HCT116 (cell line): ENCODE measurements around the gene POMGNT2. TPM values are rescaled to one million over a fixed set of nuclear protein-coding genes. Genes with fewer than 3 reads are reported as not detected.

Source experiments
- ATAC-seq: fragments of 200-7000 bp; cut with Tn5 transposase; 2 replicates; pipeline ENCODE4 v1.9.1; 2020; ENCODE audit warnings: mild to moderate bottlenecking, moderate library complexity
- BruUV-seq: library from RNA; stranded (reverse); fragments of 400-500 nt; replicated peaks from 2 replicates; lab custom pipeline; 2021; lab: Mats Ljungman, UMichigan
- CTCF ChIA-PET: fragments of 300-600 bp; sonication (Branson Sonifier 250); formaldehyde crosslinking; loops from one replicate; lab custom pipeline; 2021; ENCODE audit warnings: antibody characterized with exemption; lab: Charles Lee
- POLR2A ChIA-PET: fragments of 300-600, 350-600 bp; sonication (Branson Sonifier 250); formaldehyde crosslinking; loops from one replicate; lab custom pipeline; 2021; ENCODE audit warnings: antibody characterized with exemption; lab: Charles Lee
- RAD21 ChIA-PET, 2 experiments: fragments of 300-600 bp; sonication (Branson Sonifier 250); formaldehyde crosslinking; loops; one replicate each; lab custom pipeline; 2023; ENCODE audit warnings: low total read pairs in 2 of 2; ENCODE audit not compliant: uncharacterized antibody in 2 of 2, unreplicated experiment in 2 of 2, low non-redundant PET in 1 of 2; lab: Charles Lee
- DNase-seq: peaks from one replicate; pipeline ENCODE4 v3.0.0-alpha.2; 2010; ENCODE audit warnings: low read depth, low spot score
- H2AFZ ChIP-seq: fragments of 200-600 bp; shearing (Covaris generic), sonication (generic); 2 replicates; pipeline ENCODE4 v1.6.1; 2017; ENCODE audit warnings: low read depth, mixed run types, mixed read lengths, antibody characterized with exemption, low read length; ENCODE audit not compliant: poor library complexity, severe bottlenecking
- H3K27ac ChIP-seq: 2 replicates; pipeline ENCODE4 v1.5.1; 2012; ENCODE audit warnings: low read depth, low read length
- H3K27me3 ChIP-seq: fragments of 200-600 bp; sonication (generic); 2 replicates; pipeline ENCODE4 v1.6.1; 2016; ENCODE audit warnings: mixed run types, low read length, mixed read lengths; ENCODE audit not compliant: insufficient read depth
- H3K36me3 ChIP-seq, 2 experiments: fragments of 200-500 bp in 1 of 2; fragments of 200-600 bp in 1 of 2; sonication (Bioruptor generic) in 1 of 2; sonication (generic) in 1 of 2; 2 replicates each; pipeline versions ENCODE4 v1.5.1 to v1.6.1; 2014 to 2016; ENCODE audit warnings: low read length in 2 of 2, inconsistent platforms in 1 of 2, mixed read lengths in 1 of 2, mixed run types in 1 of 2; ENCODE audit not compliant: insufficient read depth in 2 of 2, control insufficient read depth in 1 of 2
- H3K4me1 ChIP-seq, 2 experiments: fragments of 200-600 bp in 1 of 2; sonication (generic) in 1 of 2; 2 replicates each; pipeline versions ENCODE4 v1.5.1 to v1.6.1; 2012 to 2017; ENCODE audit warnings: low read length in 2 of 2, inconsistent platforms in 1 of 2, mild to moderate bottlenecking in 1 of 2, mixed read lengths in 1 of 2, mixed run types in 1 of 2, moderate library complexity in 1 of 2; ENCODE audit not compliant: insufficient read depth in 2 of 2, control insufficient read depth in 1 of 2
- H3K4me2 ChIP-seq: fragments of 200-600 bp; sonication (generic); 2 replicates; pipeline ENCODE4 v1.6.1; 2017; ENCODE audit warnings: mixed run types, low read length, mixed read lengths
- H3K4me3 ChIP-seq, 2 experiments: fragments of 200-600 bp in 1 of 2; sonication (generic) in 1 of 2; replicated peaks in 1 of 2; 2 replicates each; pipeline ENCODE4 v1.5.1; 2011 to 2016; ENCODE audit warnings: low read length in 2 of 2, control low read depth in 1 of 2, low read depth in 1 of 2, mild to moderate bottlenecking in 1 of 2, mixed read lengths in 1 of 2, mixed run types in 1 of 2
- H3K79me2 ChIP-seq: fragments of 200-600 bp; sonication (generic); 2 replicates; pipeline ENCODE4 v1.6.1; 2017; ENCODE audit warnings: mild to moderate bottlenecking, mixed run types, low read length, moderate library complexity, mixed read lengths; ENCODE audit not compliant: insufficient read depth
- H3K9ac ChIP-seq: fragments of 200-600 bp; sonication (generic); 2 replicates; pipeline ENCODE4 v1.6.1; 2016; ENCODE audit warnings: low read length, mixed read lengths
- H3K9me2 ChIP-seq: fragments of 200-600 bp; sonication (generic), shearing (Covaris generic); 2 replicates; pipeline ENCODE4 v1.6.1; 2017; ENCODE audit warnings: mixed run types, mild to moderate bottlenecking, moderate library complexity; ENCODE audit not compliant: insufficient read depth
- H3K9me3 ChIP-seq, 2 experiments: fragments of 200-500 bp in 1 of 2; fragments of 200-600 bp in 1 of 2; sonication (Bioruptor generic) in 1 of 2; sonication (generic) in 1 of 2; 2 replicates each; pipeline ENCODE4 v1.6.1; 2014 to 2017; ENCODE audit warnings: low read length in 2 of 2, mixed read lengths in 2 of 2, inconsistent platforms in 1 of 2, low read depth in 1 of 2, mild to moderate bottlenecking in 1 of 2, mixed run types in 1 of 2, moderate library complexity in 1 of 2; ENCODE audit not compliant: control insufficient read depth in 1 of 2, insufficient read depth in 1 of 2
- H4K20me1 ChIP-seq: fragments of 200-600 bp; sonication (generic), shearing (Covaris generic); 2 replicates; pipeline ENCODE4 v1.6.1; 2017; ENCODE audit warnings: mixed run types, mild to moderate bottlenecking, moderate library complexity; ENCODE audit not compliant: insufficient read depth
- ATF3 ChIP-seq: IDR thresholded peaks from 2 replicates; pipeline ENCODE4 v1.6.1; 2012
- CBX3 ChIP-seq: IDR thresholded peaks from 2 replicates; pipeline ENCODE4 v1.6.1; 2012; ENCODE audit warnings: low read depth
- ELF1 ChIP-seq: IDR thresholded peaks from 2 replicates; pipeline ENCODE4 v1.6.1; 2012; ENCODE audit warnings: low read depth, borderline replicate concordance
- EZH2 ChIP-seq: fragments of 200-600 bp; sonication (generic); IDR thresholded peaks from 2 replicates; pipeline ENCODE4 v1.6.1; 2017; ENCODE audit warnings: antibody characterized with exemption, mixed run types
- JUND ChIP-seq: IDR thresholded peaks from 2 replicates; pipeline ENCODE4 v1.6.1; 2012
- RAD21 ChIP-seq: IDR thresholded peaks from 2 replicates; pipeline ENCODE4 v1.6.1; 2012; ENCODE audit warnings: low read depth, mild to moderate bottlenecking
- REST ChIP-seq: IDR thresholded peaks from 2 replicates; pipeline ENCODE4 v1.6.1; 2012; ENCODE audit warnings: low read depth
- SIN3A ChIP-seq: IDR thresholded peaks from 2 replicates; pipeline ENCODE4 v1.6.1; 2012; ENCODE audit warnings: low read depth
- SP1 ChIP-seq: IDR thresholded peaks from 2 replicates; pipeline ENCODE4 v1.6.1; 2012; ENCODE audit warnings: low read depth
- SRF ChIP-seq: IDR thresholded peaks from 2 replicates; pipeline ENCODE4 v1.6.1; 2012; ENCODE audit warnings: low read depth
- TCF7L2 ChIP-seq: IDR thresholded peaks from 2 replicates; pipeline ENCODE4 v1.7.0; 2011; ENCODE audit warnings: borderline replicate concordance, inconsistent platforms; ENCODE audit not compliant: insufficient read depth, insufficient read length; ENCODE audit errors: extremely low read depth
- ZBTB33 ChIP-seq: IDR thresholded peaks from 2 replicates; pipeline ENCODE4 v1.6.1; 2011; ENCODE audit warnings: mild to moderate bottlenecking, low read length, moderate library complexity; ENCODE audit not compliant: insufficient replicate concordance; ENCODE audit errors: extremely low read depth
- intact Hi-C: fragments of 100-400 bp; cut with micrococcal nuclease; formaldehyde crosslinking; loops from 2 replicates; pipeline ENCODE4 v1.10.0; 2022
- total RNA-seq: library from RNA; stranded (reverse); gene quantifications from one replicate; pipeline ENCODE4 v1.2.1, GENCODE V29; 2021; ENCODE audit not compliant: unreplicated experiment
- TF ChIP-seq, protein P1 (sequence below): IDR thresholded peaks from 2 replicates; pipeline ENCODE4 v1.6.1; 2012

Gene POMGNT2
- total RNA-seq, 1 experiment from 2014 or later = 21.6 TPM

DNA sequence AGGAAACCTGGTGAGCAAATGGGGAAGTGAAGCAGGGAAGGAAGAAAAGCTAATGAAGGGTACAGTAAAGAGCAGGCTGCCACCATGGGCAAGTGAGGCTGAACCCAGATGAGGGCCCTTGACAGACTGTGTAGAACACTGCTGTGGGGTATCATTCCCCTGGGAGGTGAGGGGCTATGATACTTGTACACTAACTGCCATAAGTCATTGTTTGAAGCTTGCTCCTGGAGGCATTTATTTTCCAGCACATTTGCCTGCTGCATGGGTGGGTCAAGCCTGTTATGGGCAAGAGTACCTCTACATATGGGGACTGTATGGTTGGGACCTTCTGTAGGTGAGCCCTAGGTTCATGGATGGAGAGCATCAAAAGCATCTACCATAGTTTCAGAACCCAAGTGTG lies 57.4 kb downstream of the POMGNT2 start:
- peaks cover 5 to 14% of the 10 kb centered on the region in 2 experiments; a peak in 2 of 4 replicates for H3K9me3 ChIP-seq
- no peak overlapping the region for H3K4me3 ChIP-seq
- RAD21 ChIA-PET = no interaction called here
- no peaks in the 10 kb centered on the region for H3K4me1 ChIP-seq
- TF ChIP-seq SRF = no peak
- no peak for TF ChIP-seq ZBTB33
- TF ChIP-seq RAD21 = no peak
- no peak for TF ChIP-seq EZH2
- TF ChIP-seq JUND = no peak
- TF ChIP-seq ATF3 = no peak
- TF ChIP-seq REST = no peak
- no peak for TF ChIP-seq SIN3A
- no peak for TF ChIP-seq CBX3
- no peak for TF ChIP-seq SP1
- TF ChIP-seq ELF1 = no peak
- TF ChIP-seq TCF7L2 = no peak
- TF ChIP-seq, protein P1, sequence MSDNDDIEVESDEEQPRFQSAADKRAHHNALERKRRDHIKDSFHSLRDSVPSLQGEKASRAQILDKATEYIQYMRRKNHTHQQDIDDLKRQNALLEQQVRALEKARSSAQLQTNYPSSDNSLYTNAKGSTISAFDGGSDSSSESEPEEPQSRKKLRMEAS = no peak
- no peak overlapping the region for H3K9ac ChIP-seq
- no TSS peak for BruUV-seq
- H3K27ac ChIP-seq = no peak overlapping the region
- H2AFZ ChIP-seq = no peak overlapping the region
- CTCF ChIA-PET = no interaction called here
- H3K36me3 ChIP-seq = no peaks in the 10 kb centered on the region
- H3K27me3 ChIP-seq = peaks cover 12% of the 10 kb centered on the region; the same call in 1 of the 2 replicates
- no peaks in the 10 kb centered on the region for H3K9me2 ChIP-seq
- intact Hi-C loops = no loop called here
- POLR2A ChIA-PET = no interaction called here
- H4K20me1 ChIP-seq = no peaks in the 10 kb centered on the region
- no peak for ATAC-seq
- DNase-seq = no peak
- H3K4me2 ChIP-seq = no peak overlapping the region
- H3K79me2 ChIP-seq = no peaks in the 10 kb centered on the region
